Sigmoid colon (tissue), 4 donors: ENCODE data around the gene SOX4.

Source experiments
- EP300 ChIP-seq, 4 donors: sonication (generic); formaldehyde crosslinking; IDR thresholded peaks; one replicate each; pipeline ENCODE4 v1.6.1; 2017; ENCODE audit warnings: antibody characterized with exemption in 4 of 4
- POLR2A ChIP-seq, 2 donors: fragments of 450-650 bp; IDR thresholded peaks; one replicate each; pipeline ENCODE4 v1.6.1; 2016; ENCODE audit warnings: antibody characterized with exemption in 2 of 2, mild to moderate bottlenecking in 2 of 2, moderate library complexity in 2 of 2
- POLR2AphosphoS5 ChIP-seq, 4 donors: sonication (generic); formaldehyde crosslinking; IDR thresholded peaks; one replicate each; pipeline ENCODE4 v1.6.1; 2017; ENCODE audit warnings: antibody characterized with exemption in 4 of 4
- TF ChIP-seq, protein P1 (sequence below), 4 experiments: fragments of 450-650 bp in 3 of 4; fragments of 200-600 bp in 1 of 4; IDR thresholded peaks; one replicate each; pipeline ENCODE4 v1.5.1; 2016 to 2019; ENCODE audit warnings: antibody characterized with exemption in 4 of 4, mild to moderate bottlenecking in 3 of 4, moderate library complexity in 2 of 4

DNA sequence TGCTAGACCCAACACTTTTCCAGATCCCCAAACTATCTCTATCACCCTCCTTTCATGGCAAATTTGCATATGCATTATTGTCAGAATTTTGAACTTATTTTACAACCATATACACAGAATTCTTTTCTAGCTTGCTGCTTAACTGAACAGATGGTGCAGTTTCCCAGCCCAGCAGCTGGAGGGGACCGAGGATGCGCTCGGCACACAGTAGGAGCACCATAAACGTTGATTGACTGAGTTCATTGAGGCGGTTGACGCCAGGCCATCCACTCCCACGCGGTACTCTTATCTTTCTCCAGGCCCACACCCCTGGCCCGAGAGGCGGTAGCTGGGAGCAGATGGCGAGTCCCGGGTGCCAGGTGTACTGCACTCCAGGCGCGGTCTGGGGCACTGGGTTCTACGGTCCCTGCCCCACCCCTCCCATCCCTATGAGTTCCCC is 6.8 kb upstream of the SOX4 start:
- TF ChIP-seq, protein P1, sequence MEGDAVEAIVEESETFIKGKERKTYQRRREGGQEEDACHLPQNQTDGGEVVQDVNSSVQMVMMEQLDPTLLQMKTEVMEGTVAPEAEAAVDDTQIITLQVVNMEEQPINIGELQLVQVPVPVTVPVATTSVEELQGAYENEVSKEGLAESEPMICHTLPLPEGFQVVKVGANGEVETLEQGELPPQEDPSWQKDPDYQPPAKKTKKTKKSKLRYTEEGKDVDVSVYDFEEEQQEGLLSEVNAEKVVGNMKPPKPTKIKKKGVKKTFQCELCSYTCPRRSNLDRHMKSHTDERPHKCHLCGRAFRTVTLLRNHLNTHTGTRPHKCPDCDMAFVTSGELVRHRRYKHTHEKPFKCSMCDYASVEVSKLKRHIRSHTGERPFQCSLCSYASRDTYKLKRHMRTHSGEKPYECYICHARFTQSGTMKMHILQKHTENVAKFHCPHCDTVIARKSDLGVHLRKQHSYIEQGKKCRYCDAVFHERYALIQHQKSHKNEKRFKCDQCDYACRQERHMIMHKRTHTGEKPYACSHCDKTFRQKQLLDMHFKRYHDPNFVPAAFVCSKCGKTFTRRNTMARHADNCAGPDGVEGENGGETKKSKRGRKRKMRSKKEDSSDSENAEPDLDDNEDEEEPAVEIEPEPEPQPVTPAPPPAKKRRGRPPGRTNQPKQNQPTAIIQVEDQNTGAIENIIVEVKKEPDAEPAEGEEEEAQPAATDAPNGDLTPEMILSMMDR (IDR thresholded peaks at IDR 0.05) = no peak
- TF ChIP-seq EP300 (IDR thresholded peaks at IDR 0.05) (no peak), POLR2A (IDR thresholded peaks at IDR 0.05) (no peak), POLR2AphosphoS5 (IDR thresholded peaks at IDR 0.05) (no peak)
